Mesendoderm (in vitro differentiated cells): ENCODE measurements around the gene OR2B2.

ENCODE experiments used
- DNase-seq: peaks from one replicate; pipeline ENCODE4 v3.0.0; 2013
- H2AK5ac ChIP-seq: 2 replicates; pipeline ENCODE4 v1.6.1; 2013; ENCODE audit warnings: low read length, inconsistent platforms
- H2BK120ac ChIP-seq: 2 replicates; pipeline ENCODE4 v1.6.1; 2013; ENCODE audit warnings: low read depth, mild to moderate bottlenecking, low read length, moderate library complexity, mixed read lengths
- H2BK15ac ChIP-seq: replicated peaks from 2 replicates; pipeline ENCODE4 v1.6.1; 2013; ENCODE audit warnings: low read depth, mild to moderate bottlenecking, moderate library complexity
- H2BK5ac ChIP-seq: 2 replicates; pipeline ENCODE4 v1.6.1; 2013; ENCODE audit warnings: low read length, inconsistent platforms
- H3K18ac ChIP-seq: 2 replicates; pipeline ENCODE4 v1.6.1; 2013; ENCODE audit warnings: mild to moderate bottlenecking, low read length, mixed read lengths
- H3K23ac ChIP-seq: one replicate; pipeline ENCODE4 v1.6.1; 2013; ENCODE audit warnings: low read length
- H3K27ac ChIP-seq: 2 replicates; pipeline ENCODE4 v1.5.1; 2013; ENCODE audit warnings: low read depth, mild to moderate bottlenecking, inconsistent platforms, low read length, moderate library complexity
- H3K27me3 ChIP-seq: 2 replicates; pipeline ENCODE4 v1.6.1; 2013; ENCODE audit warnings: low read length, control low read depth, mild to moderate bottlenecking, inconsistent platforms; ENCODE audit not compliant: insufficient read depth, poor library complexity
- H3K36me3 ChIP-seq: 2 replicates; pipeline ENCODE4 v1.6.1; 2013; ENCODE audit warnings: low read length, inconsistent platforms; ENCODE audit not compliant: control insufficient read depth, insufficient read depth
- H3K4ac ChIP-seq: one replicate; pipeline ENCODE4 v1.6.1; 2013; ENCODE audit warnings: low read depth, mild to moderate bottlenecking, low read length, moderate library complexity
- H3K4me1 ChIP-seq: 2 replicates; pipeline ENCODE4 v1.6.1; 2013; ENCODE audit warnings: low read depth, low read length, inconsistent platforms; ENCODE audit not compliant: control insufficient read depth
- H3K4me2 ChIP-seq: 2 replicates; pipeline ENCODE4 v1.6.1; 2013; ENCODE audit warnings: low read length
- H3K4me3 ChIP-seq: 2 replicates; pipeline ENCODE4 v1.5.1; 2013; ENCODE audit warnings: mild to moderate bottlenecking, low read length
- H3K56ac ChIP-seq: one replicate; pipeline ENCODE4 v1.6.1; 2013; ENCODE audit warnings: low read length
- H3K79me1 ChIP-seq: 2 replicates; pipeline ENCODE4 v1.6.1; 2013; ENCODE audit warnings: low read length, inconsistent platforms
- H3K79me2 ChIP-seq: 2 replicates; pipeline ENCODE4 v1.6.1; 2013; ENCODE audit warnings: mild to moderate bottlenecking, low read length; ENCODE audit not compliant: control insufficient read depth, insufficient read depth
- H3K9ac ChIP-seq: 2 replicates; pipeline ENCODE4 v1.6.1; 2013; ENCODE audit warnings: low read length, inconsistent platforms
- H4K5ac ChIP-seq: one replicate; pipeline ENCODE4 v1.6.1; 2013; ENCODE audit warnings: low read length
- H4K8ac ChIP-seq: one replicate; pipeline ENCODE4 v1.6.1; 2013; ENCODE audit warnings: low read depth, mild to moderate bottlenecking, control low read depth, low read length, moderate library complexity
- WGBS: extraction: QIAGEN DNeasy Blood & Tissue Kit; methylation state at CpG from one replicate; pipeline ENCODE4 v1.1.7; 2013; ENCODE audit warnings: low lambda C conversion rate, missing lambda C conversion rate; ENCODE audit not compliant: insufficient coverage; ENCODE audit errors: extremely low coverage; 5-methylcytosine and 5-hydroxymethylcytosine counted together

Gene OR2B2

DNA sequence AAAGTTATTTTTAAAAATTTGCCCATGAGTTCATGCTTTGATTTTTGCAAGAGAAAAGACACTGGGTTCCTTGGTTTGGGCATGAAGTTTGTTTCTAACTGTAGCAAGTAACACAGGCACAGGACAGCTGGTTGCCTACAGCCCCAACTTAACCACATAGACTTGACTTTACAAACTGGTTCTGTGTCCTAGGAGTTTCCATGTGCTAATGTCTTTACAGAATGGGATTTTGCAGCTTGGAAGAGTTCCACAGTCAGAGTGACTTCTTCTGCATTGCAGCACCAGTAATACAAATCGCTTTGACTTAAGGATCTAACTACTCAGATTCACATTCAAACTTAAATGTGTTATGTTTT, 44.3 kb downstream of the OR2B2 start:
- Histone ChIP-seq H3K79me2 (no peaks in the 10 kb centered on the region), H2BK15ac (no peak overlapping the region), H3K36me3 (no peaks in the 10 kb centered on the region), H3K4me3 (no peak overlapping the region), H3K18ac (peak overlapping the region; percentile 90), H4K8ac (no peak overlapping the region), H3K27me3 (no peaks in the 10 kb centered on the region), H2BK120ac (peak overlapping the region; percentile 64), H3K4ac (peak overlapping the region; percentile 8), H2AK5ac (no peak overlapping the region), H3K27ac (peak overlapping the region; percentile 15), H3K4me2 (no peak overlapping the region), H3K79me1 (no peaks in the 10 kb centered on the region), H3K56ac (peak overlapping the region; percentile 80), H2BK5ac (peak overlapping the region; percentile 59), H4K5ac (no peak overlapping the region), H3K9ac (peak overlapping the region; percentile 56), H3K23ac (no peak overlapping the region), H3K4me1 (no peaks in the 10 kb centered on the region)
- peak; percentile 56 for DNase-seq
- WGBS, result no CpG with 5 or more reads among the region's 1 CpG

DNA sequence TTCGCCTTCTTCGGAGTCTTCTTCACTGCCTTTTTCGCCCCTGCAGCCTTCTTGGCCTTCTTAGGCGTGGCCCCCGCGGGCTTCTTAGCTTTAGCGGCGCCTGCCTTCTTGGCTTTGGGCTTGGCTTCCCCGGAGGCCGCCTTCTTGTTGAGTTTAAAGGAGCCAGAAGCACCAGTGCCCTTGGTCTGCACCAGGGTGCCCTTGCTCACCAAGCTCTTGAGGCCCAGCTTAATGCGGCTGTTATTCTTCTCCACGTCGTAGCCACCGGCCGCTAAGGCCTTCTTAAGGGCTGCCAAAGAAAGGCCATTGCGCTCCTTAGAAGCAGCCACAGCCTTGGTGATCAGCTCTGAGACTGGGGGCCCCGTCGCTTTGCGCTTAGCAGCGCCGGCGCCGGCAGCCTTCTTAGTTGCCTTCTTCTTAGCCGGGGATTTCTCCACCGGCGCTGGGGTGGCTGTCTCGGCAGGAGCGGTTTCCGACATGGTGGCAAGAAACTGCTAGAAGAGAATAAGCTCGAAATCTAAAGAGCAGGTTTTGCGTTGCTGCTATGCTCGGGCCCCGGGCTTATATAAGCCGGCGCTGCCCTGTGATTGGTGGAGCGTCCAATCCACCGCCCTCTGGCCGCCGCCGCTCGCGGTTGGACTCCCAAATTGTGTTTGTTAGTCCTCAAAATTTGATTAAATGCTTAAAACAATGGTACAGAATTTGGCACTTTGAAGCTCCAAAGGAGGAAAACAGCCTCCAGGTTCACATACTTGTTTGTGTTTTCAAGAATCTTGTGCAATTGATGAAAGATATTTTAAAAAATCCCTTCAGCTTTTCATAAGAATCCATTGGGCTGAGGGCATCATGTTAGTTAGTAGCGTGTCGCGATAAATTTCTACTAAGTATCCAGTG, 44.9 kb downstream of the OR2B2 start:
- H4K8ac ChIP-seq, result no peak overlapping the region
- no peaks in the 10 kb centered on the region for H3K27me3 ChIP-seq
- peak overlapping the region; percentile 87 for H3K27ac ChIP-seq
- no peaks in the 10 kb centered on the region for H3K79me2 ChIP-seq
- H3K4me2 ChIP-seq, result peak overlapping the region; percentile 68
- no peaks in the 10 kb centered on the region for H3K36me3 ChIP-seq
- no peaks in the 10 kb centered on the region for H3K79me1 ChIP-seq
- H4K5ac ChIP-seq, result no peak overlapping the region
- no peaks in the 10 kb centered on the region for H3K4me1 ChIP-seq
- WGBS, result no CpG with 5 or more reads among the region's 45 CpGs
- H3K4ac ChIP-seq, result peak overlapping the region; percentile 83
- peak overlapping the region; percentile 87 for H3K4me3 ChIP-seq
- peak; percentile 96 for DNase-seq
- H3K56ac ChIP-seq, result peak overlapping the region; percentile 85
- H3K9ac ChIP-seq, result peak overlapping the region; percentile 97
- peak overlapping the region; percentile 2 for H3K23ac ChIP-seq
- peak overlapping the region; percentile 92 for H3K18ac ChIP-seq
- H2BK15ac ChIP-seq, result no peak overlapping the region
- no peak overlapping the region for H2AK5ac ChIP-seq
- H2BK5ac ChIP-seq, result peak overlapping the region; percentile 79
- H2BK120ac ChIP-seq, result peak overlapping the region; percentile 64

DNA sequence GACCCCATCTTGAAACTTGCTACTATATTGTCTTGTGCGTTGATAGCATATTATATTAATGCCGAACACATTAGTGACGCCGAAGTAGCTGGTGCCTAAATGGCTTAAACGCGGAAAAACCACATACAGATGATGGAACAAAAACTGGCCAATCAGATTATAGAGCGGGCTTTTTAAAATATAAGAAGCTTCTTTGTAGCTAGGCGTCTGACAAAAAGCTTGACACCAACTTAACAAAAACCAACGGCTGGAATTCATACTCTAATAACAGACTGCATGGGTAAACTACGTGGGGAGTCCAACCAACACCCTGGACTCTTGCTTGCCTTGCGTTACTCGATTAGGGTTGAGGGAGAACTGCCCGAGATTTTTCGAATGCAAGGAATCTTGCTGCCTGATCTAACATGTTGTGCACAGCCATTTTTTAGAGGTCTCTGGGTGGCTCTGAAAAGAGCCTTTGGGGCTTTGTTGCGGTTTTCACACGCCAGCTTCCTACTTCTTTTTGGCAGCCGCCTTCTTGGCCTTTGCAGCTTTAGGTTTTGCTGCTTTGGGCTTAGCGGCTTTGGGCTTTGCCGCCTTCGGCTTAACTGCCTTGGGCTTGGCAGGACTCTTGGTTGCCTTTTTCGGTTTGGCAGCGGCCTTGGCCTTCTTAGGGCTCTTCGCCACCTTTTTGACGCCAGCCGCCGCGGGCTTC, 45.7 kb downstream of the OR2B2 start:
- Histone ChIP-seq H3K18ac (peak overlapping the region; percentile 92), H3K36me3 (no peaks in the 10 kb centered on the region), H2BK5ac (peak overlapping the region; percentile 26), H3K4me1 (no peaks in the 10 kb centered on the region), H4K8ac (no peak overlapping the region), H3K9ac (peak overlapping the region; percentile 97), H3K4ac (peak overlapping the region; percentile 75), H3K4me3 (peak overlapping the region; percentile 87), H2BK15ac (no peak overlapping the region), H2BK120ac (no peak overlapping the region), H3K79me1 (no peaks in the 10 kb centered on the region), H3K4me2 (peak overlapping the region; percentile 68), H4K5ac (no peak overlapping the region), H2AK5ac (no peak overlapping the region), H3K27me3 (no peaks in the 10 kb centered on the region), H3K79me2 (no peaks in the 10 kb centered on the region), H3K27ac (peak overlapping the region; percentile 87), H3K56ac (peak overlapping the region; percentile 97), H3K23ac (no peak overlapping the region)
- DNase-seq, result peak; percentile 90
- no CpG with 5 or more reads among the region's 27 CpGs for whole genome bisulfite sequencing

DNA sequence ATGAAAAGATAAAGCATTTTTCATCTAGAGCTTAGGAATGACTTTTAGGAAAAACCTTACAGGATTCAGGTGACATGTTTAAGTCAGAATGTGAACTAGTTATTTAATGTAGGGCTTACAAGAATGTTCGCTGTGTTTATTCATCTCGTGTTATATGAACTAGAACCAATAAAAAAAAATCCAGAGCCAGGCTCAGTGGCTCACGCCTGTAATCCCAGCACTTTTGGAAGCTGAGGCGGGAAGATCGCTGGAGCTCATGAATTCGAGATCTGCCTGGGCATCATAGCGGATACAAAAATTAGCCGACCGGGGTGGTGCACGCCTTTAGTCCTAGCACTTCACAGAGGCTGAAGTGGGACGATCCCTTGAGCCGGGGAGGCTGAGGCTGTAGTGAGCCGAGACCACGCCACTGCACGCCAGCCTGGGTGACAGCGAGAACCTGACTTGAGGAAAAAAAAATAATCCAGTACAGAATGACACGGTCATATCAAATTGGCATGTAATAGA, 46.3 kb downstream of the OR2B2 start:
- Histone ChIP-seq H3K36me3 (no peaks in the 10 kb centered on the region), H3K27ac (peak overlapping the region; percentile 95), H3K27me3 (no peaks in the 10 kb centered on the region), H3K4ac (no peak overlapping the region), H2BK15ac (no peak overlapping the region), H3K56ac (peak overlapping the region; percentile 97), H3K4me2 (peak overlapping the region; percentile 66), H3K79me1 (no peaks in the 10 kb centered on the region), H3K4me1 (no peaks in the 10 kb centered on the region), H4K5ac (no peak overlapping the region), H2BK120ac (no peak overlapping the region), H3K4me3 (peak overlapping the region; percentile 87), H2BK5ac (peak overlapping the region; percentile 89), H3K23ac (no peak overlapping the region), H2AK5ac (no peak overlapping the region), H3K18ac (peak overlapping the region; percentile 99), H3K9ac (peak overlapping the region; percentile 97), H3K79me2 (no peaks in the 10 kb centered on the region), H4K8ac (no peak overlapping the region)
- peak; percentile 85 for DNase-seq
- no CpG with 5 or more reads among the region's 17 CpGs for WGBS

DNA sequence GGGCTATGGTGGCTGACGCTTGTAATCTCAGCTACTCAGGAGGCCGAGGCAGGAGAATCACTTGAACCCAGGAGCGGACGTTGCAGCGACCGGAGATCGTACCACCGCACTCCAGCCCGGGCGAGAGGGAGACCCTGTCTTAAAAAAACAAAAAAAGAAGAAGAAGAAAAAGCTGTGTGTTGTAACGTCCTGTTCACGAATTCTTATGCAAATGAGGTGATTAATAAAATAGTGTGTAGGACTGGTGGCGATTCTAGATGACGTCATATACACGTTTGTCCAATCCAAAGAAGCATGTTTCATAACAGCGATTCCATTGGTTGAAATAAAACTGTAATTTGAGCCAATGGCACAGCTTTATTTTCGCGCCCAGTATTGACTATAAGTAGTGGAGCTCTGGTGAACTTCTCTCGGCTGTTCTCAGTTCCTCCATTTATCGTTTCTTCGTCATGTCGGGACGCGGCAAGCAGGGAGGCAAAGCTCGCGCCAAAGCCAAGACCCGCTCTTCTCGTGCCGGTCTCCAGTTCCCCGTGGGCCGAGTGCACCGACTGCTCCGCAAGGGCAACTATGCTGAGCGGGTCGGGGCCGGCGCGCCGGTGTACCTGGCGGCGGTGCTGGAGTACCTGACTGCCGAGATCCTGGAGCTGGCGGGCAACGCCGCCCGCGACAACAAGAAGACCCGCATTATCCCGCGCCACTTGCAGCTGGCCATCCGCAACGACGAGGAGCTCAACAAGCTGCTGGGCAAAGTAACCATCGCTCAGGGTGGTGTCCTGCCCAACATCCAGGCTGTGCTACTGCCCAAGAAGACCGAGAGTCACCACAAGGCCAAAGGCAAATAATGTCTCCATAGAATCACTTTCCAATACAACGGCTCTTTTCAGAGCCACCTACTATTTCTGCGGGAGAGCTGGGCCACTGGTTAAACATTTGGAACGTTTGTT, 47.0 kb downstream of the OR2B2 start:
- peak overlapping the region; percentile 81 for H3K23ac ChIP-seq
- H3K79me2 ChIP-seq, result no peaks in the 10 kb centered on the region
- H3K56ac ChIP-seq, result peak overlapping the region; percentile 97
- no peaks in the 10 kb centered on the region for H3K27me3 ChIP-seq
- H2BK120ac ChIP-seq, result no peak overlapping the region
- H4K8ac ChIP-seq, result no peak overlapping the region
- H2BK15ac ChIP-seq, result no peak overlapping the region
- peak; percentile 98 for DNase-seq
- no peak overlapping the region for H4K5ac ChIP-seq
- H3K9ac ChIP-seq, result peak overlapping the region; percentile 97
- peak overlapping the region; percentile 89 for H2BK5ac ChIP-seq
- WGBS, result no CpG with 5 or more reads among the region's 58 CpGs
- H2AK5ac ChIP-seq, result no peak overlapping the region
- peak overlapping the region; percentile 66 for H3K4me2 ChIP-seq
- H3K4me1 ChIP-seq, result no peaks in the 10 kb centered on the region
- H3K36me3 ChIP-seq, result no peaks in the 10 kb centered on the region
- H3K79me1 ChIP-seq, result no peaks in the 10 kb centered on the region
- H3K27ac ChIP-seq, result peak overlapping the region; percentile 95
- H3K4ac ChIP-seq, result peak overlapping the region; percentile 94
- H3K18ac ChIP-seq, result peak overlapping the region; percentile 99
- H3K4me3 ChIP-seq, result peak overlapping the region; percentile 87
